H1 (cell line): ENCODE results near the gene SHROOM2. TPM values are rescaled to one million over a fixed set of nuclear protein-coding genes. Genes with fewer than 3 reads are reported as not detected.

Source experiments
- ASH2L ChIP-seq: fragments of 200-600, 300-600 bp; sonication (generic); IDR thresholded peaks from one replicate; pipeline ENCODE4 v1.7.1; 2017; ENCODE audit warnings: low read length
- ATF2 ChIP-seq: IDR thresholded peaks from 2 replicates; pipeline ENCODE4 v1.6.1; 2012; ENCODE audit warnings: low read length, inconsistent platforms
- E2F6 ChIP-seq: IDR thresholded peaks from 2 replicates; pipeline ENCODE4 v1.6.1; 2012; ENCODE audit warnings: inconsistent platforms
- TEAD4 ChIP-seq: IDR thresholded peaks from 2 replicates; pipeline ENCODE4 v1.6.1; 2012; ENCODE audit warnings: low read depth, low read length, inconsistent platforms, mixed read lengths
- polyA plus RNA-seq, 7 experiments: library from polyadenylated mRNA; depleted of rRNA in 3 of 7; stranded (reverse) in 5 of 7; unstranded in 2 of 7; fragments of >200 nt in 5 of 7; fragments of 200-250 nt in 2 of 7; gene quantifications; 1 replicate in 5 of 7; 2 replicates in 1 of 7; 4 replicates in 1 of 7; pipeline versions ENCODE4 v1.2.1 to v1.2.3, GENCODE V29; 2011 to 2013; ENCODE audit warnings: missing spikeins in 2 of 7, mixed read lengths in 2 of 7
- total RNA-seq: library from RNA; stranded (reverse); fragmentation: NEBNext Ultra II Directional; extraction: Animal tissue kit (Norgen Biotek cat#: 25700); gene quantifications from 2 replicates; pipeline ENCODE4 v1.2.1, GENCODE V29; 2021

The SHROOM2 gene
- total and polyA plus RNA-seq, 2 of the 8 experiments (the other 6 are each of a cell fraction or from before 2014, with no cell fraction given): 3.4 to 14.2 TPM

GRCh38 chrX:9855561-9856283 lies 69.5 kb downstream of the SHROOM2 start (continued):
- TF ChIP-seq TEAD4 (no peak), E2F6 (no peak), ASH2L (no peak), ATF2 (no peak)
